Measurements from ENCODE around the gene HSP90AB1.

The HSP90AB1 gene

GRCh38 chr6:44255871-44256774 is 9.2 kb downstream of the HSP90AB1 start:
- DNase-seq, result no peak

DNA sequence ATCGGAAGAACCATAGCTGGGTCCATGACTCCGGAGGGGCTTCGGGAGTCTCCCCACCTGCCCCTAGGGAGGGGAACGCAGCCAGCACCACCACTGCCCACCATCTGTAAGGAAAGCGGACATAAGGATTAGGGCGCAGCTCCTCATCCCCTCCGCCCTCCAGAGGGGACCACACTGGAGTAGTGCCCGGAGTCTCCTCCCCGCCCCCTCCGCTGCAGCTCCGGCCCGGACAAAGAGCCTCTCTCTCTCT is 9.8 kb downstream of the HSP90AB1 start:
- no peak for DNase-seq

DNA sequence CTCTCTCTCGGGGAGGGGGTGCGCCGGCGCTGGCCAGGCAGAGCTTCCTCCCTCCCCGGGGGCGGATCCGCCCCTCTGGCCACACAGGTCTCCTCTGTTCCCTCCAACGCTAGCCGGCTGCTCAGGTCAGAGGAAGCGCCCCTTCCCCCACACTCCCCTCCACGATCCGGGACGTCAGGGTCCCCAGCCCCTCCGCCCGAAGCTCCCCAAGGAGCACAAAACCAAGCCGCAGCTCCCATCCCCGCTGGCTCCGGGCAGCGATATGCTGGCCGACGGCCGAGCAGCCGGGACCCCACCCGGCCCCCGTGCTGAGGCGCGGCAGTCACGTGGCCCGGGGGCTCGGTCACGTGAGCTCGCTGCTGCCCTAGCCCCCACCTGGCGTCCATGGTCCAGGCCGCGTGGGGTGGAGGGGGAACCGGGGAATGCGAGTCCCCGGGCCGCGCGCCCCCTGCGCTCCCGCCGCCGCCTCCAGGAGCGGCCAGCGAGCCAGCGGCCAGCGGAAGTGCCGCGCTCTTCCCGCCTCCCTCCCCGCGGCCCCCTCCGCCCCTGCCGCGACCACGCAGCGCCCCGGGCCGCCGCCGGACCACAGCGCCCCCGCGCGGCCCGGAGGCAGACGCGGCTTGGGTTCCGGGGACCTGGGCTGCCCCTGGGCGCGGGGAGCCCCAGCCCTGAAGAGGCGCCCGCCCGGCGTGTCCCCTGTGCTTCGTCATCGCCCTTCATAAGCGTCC is 10.3 kb downstream of the HSP90AB1 start, which contains the start of gene SLC35B2:
Gene SLC35B2 (minus strand): TSS at position 504 of the 728 bp plus-strand sequence. CDS start 118 bp downstream, at position 386.
- DNase-seq, result peak; percentile 79

DNA sequence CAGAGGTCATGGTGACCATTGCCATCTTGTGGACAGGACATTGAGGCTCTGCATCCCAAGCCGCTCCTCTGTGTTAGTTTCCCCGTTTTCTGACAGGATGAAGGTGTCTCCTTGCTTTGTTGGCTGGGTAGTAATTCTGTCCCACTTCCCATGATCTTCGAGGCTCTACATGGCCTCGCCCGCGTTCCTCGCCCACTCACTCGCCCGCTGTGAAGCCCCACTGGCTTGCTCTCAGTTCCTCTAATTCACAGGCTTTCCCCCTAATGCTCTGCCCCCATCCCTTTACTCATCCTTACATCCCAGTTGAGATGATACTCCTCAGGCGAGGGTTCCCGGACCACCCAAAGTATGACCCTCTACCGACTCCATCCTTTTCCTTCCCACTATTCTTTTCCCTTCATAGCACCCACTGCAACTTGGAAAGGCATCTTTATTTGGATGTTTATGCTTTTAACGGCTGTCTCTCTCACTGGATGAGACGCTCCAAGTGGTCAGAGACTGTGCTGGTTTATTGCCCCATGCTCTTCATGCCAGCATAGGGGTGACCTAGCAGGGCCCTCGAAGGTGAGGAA is 10.9 kb downstream of the HSP90AB1 start:
- no peak for DNase-seq

- DNase-seq, result no peak
Measured at GRCh38 chr6:44258325-44258863, 11.5 kb downstream of the HSP90AB1 start.

DNA sequence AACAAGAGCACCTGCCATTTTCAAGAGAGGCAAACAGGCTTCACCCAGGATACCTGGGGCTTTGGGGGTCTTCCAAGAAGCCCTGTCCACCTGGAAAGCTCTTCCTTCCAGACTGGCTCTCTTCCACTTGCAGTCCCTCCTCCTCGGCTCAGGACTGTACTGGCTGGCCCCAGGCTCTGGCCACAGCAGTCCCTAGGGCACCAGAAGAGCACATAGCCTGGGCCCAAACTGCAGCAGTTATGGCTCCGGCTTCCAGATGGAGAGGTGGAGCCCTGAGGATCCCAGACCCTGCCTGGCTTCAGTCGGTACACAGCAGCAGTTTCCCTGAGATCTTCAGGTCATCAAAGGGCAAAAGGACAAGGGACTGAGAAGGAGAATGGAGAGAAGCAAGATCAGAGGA is 12.0 kb downstream of the HSP90AB1 start:
- DNase-seq, result no peak

- no peak for DNase-seq
Measured at GRCh38 chr6:44260011-44260410, 13.1 kb downstream of the HSP90AB1 start.

GRCh38 chr6:44260451-44261297 is 13.8 kb downstream of the HSP90AB1 start:
- DNase-seq, result no peak

- DNase-seq, result no peak
Measured at GRCh38 chr6:44261581-44261980, 14.7 kb downstream of the HSP90AB1 start.

DNA sequence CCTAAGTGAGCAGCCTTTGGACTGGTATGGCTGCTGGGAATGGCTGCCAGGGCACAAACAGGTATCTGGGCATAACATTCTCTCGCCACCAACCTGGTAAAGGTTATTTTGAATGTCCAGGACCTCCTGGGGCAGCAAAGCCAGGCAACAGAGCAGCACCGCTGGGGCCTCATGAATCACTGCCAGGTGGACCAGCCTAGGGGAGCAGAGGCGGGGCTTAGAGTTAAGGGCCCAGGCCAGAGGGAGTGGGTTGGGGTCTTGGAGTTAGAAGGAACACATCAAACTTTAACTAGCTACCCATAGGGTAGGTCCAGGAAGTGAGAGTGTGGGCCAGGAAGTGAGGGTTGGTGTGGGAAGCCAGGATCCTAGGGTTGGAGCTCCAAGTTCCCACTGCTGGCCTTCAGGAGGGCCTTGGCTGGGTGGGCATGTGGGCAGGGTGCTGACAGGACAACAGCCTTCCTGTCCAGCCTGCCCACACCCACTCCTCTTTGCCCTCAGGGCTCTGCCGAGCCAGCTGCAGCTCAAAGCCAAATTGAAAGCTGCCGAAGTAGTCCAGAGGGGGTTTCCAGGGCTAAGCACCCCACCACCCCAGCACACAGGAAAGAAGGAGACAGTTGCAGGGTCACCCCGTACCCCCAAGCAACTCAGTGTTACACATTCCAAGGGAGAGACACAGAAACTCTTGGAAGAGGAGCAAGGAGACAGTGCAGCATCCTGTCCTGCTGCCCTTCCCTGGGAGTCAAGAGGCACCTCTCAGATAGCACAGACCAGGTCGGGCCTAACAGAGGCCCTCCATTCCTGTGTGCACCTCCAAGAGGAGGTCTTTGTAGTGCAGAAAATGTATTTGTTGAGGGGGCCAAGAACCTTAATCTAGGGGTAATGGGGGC is 15.8 kb downstream of the HSP90AB1 start:
- DNase-seq, result no peak

- DNase-seq, result no peak
Measured at GRCh38 chr6:44263354-44264100, 16.6 kb downstream of the HSP90AB1 start.

DNA sequence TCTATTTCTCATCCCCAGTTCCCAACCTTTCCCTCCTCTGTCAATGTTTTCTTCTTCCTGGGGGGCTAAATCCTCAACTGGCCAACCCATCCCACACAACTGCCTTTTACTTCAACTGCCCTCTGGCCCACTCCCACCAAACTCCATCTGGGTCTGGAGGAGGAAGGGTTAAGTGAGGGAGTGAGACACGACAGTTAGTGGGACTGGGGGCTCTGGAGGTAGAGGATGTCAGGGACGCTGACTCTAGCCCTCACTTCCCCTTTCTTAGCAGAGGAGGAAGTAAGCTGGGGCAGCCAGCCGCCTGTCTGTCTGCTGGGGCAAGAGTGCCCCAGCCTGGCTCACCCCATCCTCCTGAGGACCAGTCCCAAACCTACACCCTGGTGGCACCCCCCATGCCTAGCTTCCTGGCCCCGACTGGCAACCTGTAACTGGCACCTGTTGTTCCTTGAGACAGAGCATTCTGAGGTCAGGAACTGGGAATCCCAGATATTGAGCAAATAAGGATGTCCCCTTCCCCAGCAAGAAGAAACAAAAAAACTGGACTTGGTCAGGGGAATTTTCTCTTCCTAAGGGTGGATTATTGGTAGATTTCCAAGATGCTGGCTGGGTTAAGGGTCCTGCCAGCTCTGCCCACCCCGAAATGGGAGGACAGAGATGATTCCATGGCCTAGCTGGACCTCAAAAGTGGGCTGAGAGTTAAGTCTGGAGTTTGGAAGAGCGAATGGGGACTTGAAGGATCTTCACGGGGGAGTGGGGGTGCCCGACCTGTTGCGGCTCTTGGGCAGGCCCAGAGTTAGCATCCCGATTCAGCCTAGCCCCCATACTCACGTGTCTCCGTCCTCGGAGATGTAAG is 17.5 kb downstream of the HSP90AB1 start:
- no peak for DNase-seq

- peak; percentile 89 for DNase-seq
Measured at GRCh38 chr6:44265007-44265721, 18.3 kb downstream of the HSP90AB1 start, which contains the start of gene NFKBIE. Gene NFKBIE, minus strand, starts transcription at chr6:44265551. Its CDS starts 205 bp downstream, at chr6:44265346.

GRCh38 chr6:44265722-44266233 is 18.9 kb downstream of the HSP90AB1 start:
- no peak for DNase-seq

GRCh38 chr6:44266347-44266746 is 19.4 kb downstream of the HSP90AB1 start:
- no peak for DNase-seq

- DNase-seq, result no peak
Measured at GRCh38 chr6:44267252-44267651, 20.4 kb downstream of the HSP90AB1 start.

DNA sequence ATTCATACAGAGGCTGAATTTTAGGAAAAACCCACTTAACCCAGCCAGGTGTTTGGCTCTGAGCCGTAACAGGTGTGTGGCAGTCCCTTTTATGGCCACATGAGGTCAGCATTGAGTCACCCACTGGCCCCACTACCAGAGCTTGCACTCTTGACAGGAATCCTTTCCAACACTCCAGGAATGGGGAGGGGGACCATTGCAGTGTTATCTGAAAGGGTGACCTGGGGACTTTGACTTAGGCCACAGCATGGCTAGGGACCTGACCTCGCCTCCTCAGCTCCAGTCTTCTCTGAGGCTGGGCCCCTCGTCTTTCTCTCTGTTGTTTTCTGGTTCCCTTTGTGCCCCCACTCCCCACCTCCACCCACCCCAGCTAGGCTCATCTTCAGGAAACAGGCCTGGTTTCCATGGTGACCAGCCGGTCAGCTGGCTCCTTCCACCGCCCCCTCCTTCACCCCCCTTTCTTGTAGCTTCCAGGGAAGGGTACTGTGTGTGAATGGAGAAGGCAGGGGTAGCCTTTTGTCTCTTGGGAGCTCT is 21.3 kb downstream of the HSP90AB1 start:
- DNase-seq, result no peak

- DNase-seq, result no peak
Measured at GRCh38 chr6:44269178-44269920, 22.4 kb downstream of the HSP90AB1 start.

All from NCI-H510A (cell line).